KMS-11 (cell line): ENCODE measurements around the gene CLN6.

ENCODE experiments used
- H2AFZ ChIP-seq: fragments of 200-600 bp; sonication (generic); 2 replicates; pipeline ENCODE4 v1.6.1; 2016; ENCODE audit warnings: antibody characterized with exemption, mixed run types, low read depth
- H3K27ac ChIP-seq: fragments of 200-600 bp; sonication (generic); 2 replicates; pipeline ENCODE4 v1.6.1; 2016; ENCODE audit warnings: mild to moderate bottlenecking, mixed run types
- H3K27me3 ChIP-seq: fragments of 200-600 bp; sonication (generic); 2 replicates; pipeline ENCODE4 v1.6.1; 2017; ENCODE audit warnings: mild to moderate bottlenecking, low read depth, mixed run types, moderate library complexity; ENCODE audit not compliant: insufficient read depth
- H3K36me3 ChIP-seq: fragments of 200-600 bp; sonication (generic); 2 replicates; pipeline ENCODE4 v1.6.1; 2017; ENCODE audit warnings: mild to moderate bottlenecking, mixed run types; ENCODE audit not compliant: insufficient read depth
- H3K4me1 ChIP-seq: fragments of 200-600 bp; sonication (generic); 2 replicates; pipeline ENCODE4 v1.6.1; 2016; ENCODE audit warnings: mild to moderate bottlenecking, low read depth, mixed run types; ENCODE audit not compliant: poor library complexity, severe bottlenecking
- H3K4me2 ChIP-seq: fragments of 200-600 bp; sonication (generic); 2 replicates; pipeline ENCODE4 v1.7.0; 2016; ENCODE audit warnings: mild to moderate bottlenecking, mixed run types
- H3K4me3 ChIP-seq: fragments of 200-600 bp; sonication (generic); IDR thresholded peaks from 2 replicates; pipeline ENCODE4 v1.6.1; 2017; ENCODE audit warnings: low read depth, low read length, mixed read lengths; ENCODE audit not compliant: insufficient read depth
- H3K79me2 ChIP-seq: fragments of 200-600 bp; sonication (generic); 2 replicates; pipeline ENCODE4 v1.6.1; 2016; ENCODE audit warnings: low read depth, mixed run types; ENCODE audit not compliant: insufficient read depth
- H3K9ac ChIP-seq: fragments of 200-600 bp; sonication (generic); 2 replicates; pipeline ENCODE4 v1.6.1; 2016; ENCODE audit warnings: mild to moderate bottlenecking, mixed run types
- H4K20me1 ChIP-seq: fragments of 200-600 bp; sonication (generic); 2 replicates; pipeline ENCODE4 v1.6.1; 2016; ENCODE audit warnings: mild to moderate bottlenecking, mixed run types; ENCODE audit not compliant: insufficient read depth
- CTCF ChIP-seq: fragments of 200-600 bp; sonication (generic); conservative IDR thresholded peaks from 2 replicates; pipeline ENCODE4 v1.6.1; 2017; ENCODE audit warnings: low read depth, mild to moderate bottlenecking, antibody characterized with exemption, low read length, moderate library complexity, mixed read lengths

The CLN6 gene

GRCh38 chr15:68220489-68220888 is 9.0 kb downstream of the CLN6 start:
- no peaks in the 10 kb centered on the region for H3K27me3 ChIP-seq
- H3K9ac ChIP-seq, result no peak overlapping the region
- no peak for TF ChIP-seq CTCF
- H2AFZ ChIP-seq, result no peak overlapping the region
- no peak overlapping the region for H3K4me3 ChIP-seq
- no peak overlapping the region for H3K4me2 ChIP-seq
- peaks cover 80% of the 10 kb centered on the region for H3K79me2 ChIP-seq
- H4K20me1 ChIP-seq, result peaks cover 5% of the 10 kb centered on the region; the same call in 1 of the 2 replicates
- no peak overlapping the region for H3K27ac ChIP-seq
- peaks cover 22% of the 10 kb centered on the region for H3K4me1 ChIP-seq
- peaks cover 2% of the 10 kb centered on the region; the same call in 1 of the 2 replicates for H3K36me3 ChIP-seq

GRCh38 chr15:68218847-68219798 is 10.4 kb downstream of the CLN6 start:
- Histone ChIP-seq H3K27ac (no peak overlapping the region), H4K20me1 (peaks cover 12% of the 10 kb centered on the region; the same call in 1 of the 2 replicates), H3K9ac (no peak overlapping the region), H3K4me2 (no peak overlapping the region), H3K27me3 (no peaks in the 10 kb centered on the region), H3K79me2 (peaks cover 71% of the 10 kb centered on the region), H2AFZ (no peak overlapping the region), H3K4me3 (no peak overlapping the region), H3K36me3 (peaks cover 2% of the 10 kb centered on the region; the same call in 1 of the 2 replicates), H3K4me1 (peaks cover 8% of the 10 kb centered on the region)
- no peak for TF ChIP-seq CTCF

- H3K27ac ChIP-seq, result no peak overlapping the region
- H3K36me3 ChIP-seq, result peaks cover 2% of the 10 kb centered on the region; the same call in 1 of the 2 replicates
- H3K79me2 ChIP-seq, result peaks cover 63% of the 10 kb centered on the region
- H2AFZ ChIP-seq, result no peak overlapping the region
- peaks cover under 1% of the 10 kb centered on the region for H3K4me1 ChIP-seq
- H3K4me3 ChIP-seq, result no peak overlapping the region
- no peak for TF ChIP-seq CTCF
- no peak overlapping the region for H3K4me2 ChIP-seq
- H3K9ac ChIP-seq, result no peak overlapping the region
- H4K20me1 ChIP-seq, result peaks cover 12% of the 10 kb centered on the region; the same call in 1 of the 2 replicates
- H3K27me3 ChIP-seq, result no peaks in the 10 kb centered on the region
Measured at GRCh38 chr15:68218331-68218730, 11.2 kb downstream of the CLN6 start.

GRCh38 chr15:68217341-68217740 is 12.2 kb downstream of the CLN6 start:
- Histone ChIP-seq H2AFZ (no peak overlapping the region), H3K4me3 (no peak overlapping the region), H3K9ac (no peak overlapping the region), H4K20me1 (peaks cover 12% of the 10 kb centered on the region; the same call in 1 of the 2 replicates), H3K36me3 (peaks cover 2% of the 10 kb centered on the region; the same call in 1 of the 2 replicates), H3K4me1 (no peaks in the 10 kb centered on the region), H3K27ac (no peak overlapping the region), H3K79me2 (peaks cover 57% of the 10 kb centered on the region), H3K4me2 (no peak overlapping the region), H3K27me3 (no peaks in the 10 kb centered on the region)
- no peak for TF ChIP-seq CTCF
